H1 (cell line): Measurements from ENCODE around the gene PAPSS2.

Experiments used
- CHD2 ChIP-seq: IDR thresholded peaks from 2 replicates; pipeline ENCODE4 v1.6.1; 2012; ENCODE audit warnings: low read length, improper control_type of control experiment
- GTF2F1 ChIP-seq: IDR thresholded peaks from 2 replicates; pipeline ENCODE4 v1.6.1; 2012; ENCODE audit warnings: low read depth, low read length, improper control_type of control experiment, borderline replicate concordance
- MAX ChIP-seq: IDR thresholded peaks from 2 replicates; pipeline ENCODE4 v1.6.1; 2012; ENCODE audit warnings: inconsistent platforms
- POLR2A ChIP-seq, 2 experiments: IDR thresholded peaks; 1 replicate in 1 of 2; 2 replicates in 1 of 2; pipeline ENCODE4 v1.6.1; 2011; ENCODE audit warnings: low read depth in 2 of 2, low read length in 2 of 2, mild to moderate bottlenecking in 2 of 2; ENCODE audit errors: control extremely low read depth in 1 of 2
- POLR2AphosphoS5 ChIP-seq: IDR thresholded peaks from 2 replicates; pipeline ENCODE4 v1.6.1; 2011; ENCODE audit warnings: low read depth, low read length
- SRF ChIP-seq: IDR thresholded peaks from 2 replicates; pipeline ENCODE4 v1.6.1; 2011; ENCODE audit warnings: mild to moderate bottlenecking, low read depth, low read length, moderate library complexity
- YY1 ChIP-seq: IDR thresholded peaks from 2 replicates; pipeline ENCODE4 v1.6.1; 2011; ENCODE audit warnings: low read depth, mild to moderate bottlenecking, low read length
- ZNF274 ChIP-seq: IDR thresholded peaks from 2 replicates; pipeline ENCODE4 v1.7.0; 2012; ENCODE audit warnings: low read length, borderline replicate concordance; ENCODE audit errors: extremely low read depth
- TF ChIP-seq, protein P1 (sequence below), 3 experiments: IDR thresholded peaks; 1 replicate in 2 of 3; 2 replicates in 1 of 3; pipeline versions ENCODE4 v1.5.1 to v1.6.1; 2011; ENCODE audit warnings: low read length in 3 of 3, mild to moderate bottlenecking in 3 of 3, inconsistent platforms in 2 of 3, low read depth in 1 of 3, moderate library complexity in 1 of 3; ENCODE audit not compliant: insufficient read depth in 1 of 3; ENCODE audit errors: control extremely low read depth in 1 of 3

DNA sequence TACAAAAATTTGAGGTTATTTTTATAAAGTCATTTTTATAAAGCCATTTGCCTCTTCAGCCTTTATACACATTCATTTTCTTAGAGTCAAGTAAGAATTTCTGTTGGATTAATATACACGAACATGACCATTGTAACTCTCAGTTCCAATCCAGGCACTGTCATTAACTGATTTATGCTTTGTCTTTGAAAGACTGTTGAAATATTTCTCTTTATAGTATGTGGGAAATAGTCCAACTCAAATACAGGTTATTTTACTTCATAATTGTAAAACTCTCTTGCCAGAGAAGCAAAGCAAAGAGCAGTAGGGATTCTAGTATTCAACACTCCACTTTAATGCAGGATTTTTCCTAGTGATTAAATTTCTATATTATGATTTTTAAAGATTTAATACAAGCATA is 36.5 kb upstream of the PAPSS2 start:
- TF ChIP-seq MAX (no peak), CHD2 (no peak), POLR2A (IDR thresholded peaks at IDR 0.05; ENCODE audit: control extremely low read depth in 1 of 2, low read depth in 2 of 2, low read length in 2 of 2) (no peak), GTF2F1 (no peak), YY1 (no peak), POLR2AphosphoS5 (no peak), ZNF274 (no peak), SRF (no peak)
- TF ChIP-seq, protein P1, sequence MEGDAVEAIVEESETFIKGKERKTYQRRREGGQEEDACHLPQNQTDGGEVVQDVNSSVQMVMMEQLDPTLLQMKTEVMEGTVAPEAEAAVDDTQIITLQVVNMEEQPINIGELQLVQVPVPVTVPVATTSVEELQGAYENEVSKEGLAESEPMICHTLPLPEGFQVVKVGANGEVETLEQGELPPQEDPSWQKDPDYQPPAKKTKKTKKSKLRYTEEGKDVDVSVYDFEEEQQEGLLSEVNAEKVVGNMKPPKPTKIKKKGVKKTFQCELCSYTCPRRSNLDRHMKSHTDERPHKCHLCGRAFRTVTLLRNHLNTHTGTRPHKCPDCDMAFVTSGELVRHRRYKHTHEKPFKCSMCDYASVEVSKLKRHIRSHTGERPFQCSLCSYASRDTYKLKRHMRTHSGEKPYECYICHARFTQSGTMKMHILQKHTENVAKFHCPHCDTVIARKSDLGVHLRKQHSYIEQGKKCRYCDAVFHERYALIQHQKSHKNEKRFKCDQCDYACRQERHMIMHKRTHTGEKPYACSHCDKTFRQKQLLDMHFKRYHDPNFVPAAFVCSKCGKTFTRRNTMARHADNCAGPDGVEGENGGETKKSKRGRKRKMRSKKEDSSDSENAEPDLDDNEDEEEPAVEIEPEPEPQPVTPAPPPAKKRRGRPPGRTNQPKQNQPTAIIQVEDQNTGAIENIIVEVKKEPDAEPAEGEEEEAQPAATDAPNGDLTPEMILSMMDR (IDR thresholded peaks at IDR 0.05; ENCODE audit: control extremely low read depth in 1 of 3, insufficient read depth in 1 of 3, low read depth in 1 of 3, low read length in 3 of 3): no peak
